ENCODE data around the gene SH3BP1.
"Not testable (repeated sequence)": the region's sequence is repeated elsewhere in the genome, so short reads cannot be mapped to it uniquely, and the experiment has no call there.

The SH3BP1 gene

GRCh38 chr22:37679670-37680069 is 40.2 kb downstream of the SH3BP1 start:
- no peak for DNase-seq (ENCODE audit: low read depth)

GRCh38 chr22:37680191-37680851 is 40.9 kb downstream of the SH3BP1 start:
- DNase-seq (ENCODE audit: low read depth): no peak

DNA sequence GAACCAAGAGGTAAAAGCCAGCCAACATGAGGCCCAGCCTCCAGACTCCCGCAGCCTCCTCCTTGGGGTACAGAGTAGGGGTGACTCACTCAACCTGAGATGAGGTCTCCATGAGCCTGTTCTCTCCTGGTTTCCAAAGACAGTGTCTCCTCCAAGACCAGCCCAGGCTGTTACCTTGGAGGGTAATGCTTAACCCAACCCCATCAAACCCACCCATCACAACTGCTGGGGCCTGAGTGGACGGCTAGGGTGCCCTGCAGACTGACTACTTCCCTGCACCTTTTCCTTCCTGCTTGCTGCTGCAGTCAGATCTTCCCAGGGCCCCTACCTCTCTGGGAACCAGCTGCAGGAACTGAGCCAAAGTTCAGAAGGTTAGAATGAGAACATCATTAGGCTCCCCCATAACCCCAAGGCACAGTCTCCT is 41.5 kb downstream of the SH3BP1 start:
- no peak for DNase-seq (ENCODE audit: low read depth)

DNA sequence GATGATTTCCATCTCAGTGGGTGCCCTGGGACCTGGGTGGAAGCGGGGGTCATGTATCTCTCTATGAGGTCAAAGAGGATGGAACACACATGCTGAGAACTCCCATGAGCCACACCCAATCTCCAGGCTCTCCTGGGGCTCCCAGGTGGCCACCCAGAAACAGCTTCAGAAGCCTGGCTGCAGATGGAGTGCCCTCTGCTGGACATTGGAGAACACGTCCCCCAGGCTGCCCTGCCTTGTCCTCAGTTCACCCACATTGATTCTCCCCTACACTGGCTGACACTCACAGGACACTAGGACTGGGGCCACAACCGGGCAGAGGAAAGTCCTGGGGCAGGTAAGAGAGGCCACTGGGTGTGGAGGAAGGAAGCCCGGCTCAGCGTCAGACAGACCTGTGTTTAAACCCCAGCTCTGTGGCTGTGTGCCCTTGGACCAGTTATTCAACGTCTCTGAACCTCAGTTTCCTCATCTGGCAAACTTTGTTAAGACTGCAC is 42.1 kb downstream of the SH3BP1 start:
- DNase-seq (ENCODE audit: low read depth): peak; percentile 69

GRCh38 chr22:37684803-37685615 is 45.5 kb downstream of the SH3BP1 start:
- DNase-seq (ENCODE audit: low read depth): no peak

GRCh38 chr22:37686002-37686982 is 46.8 kb downstream of the SH3BP1 start, which contains the start of gene NOL12:
Gene NOL12, plus strand, starts transcription at chr22:37686343. Its CDS starts 50 bp downstream, at chr22:37686393.
- DNase-seq (ENCODE audit: low read depth): peak; percentile 67

DNA sequence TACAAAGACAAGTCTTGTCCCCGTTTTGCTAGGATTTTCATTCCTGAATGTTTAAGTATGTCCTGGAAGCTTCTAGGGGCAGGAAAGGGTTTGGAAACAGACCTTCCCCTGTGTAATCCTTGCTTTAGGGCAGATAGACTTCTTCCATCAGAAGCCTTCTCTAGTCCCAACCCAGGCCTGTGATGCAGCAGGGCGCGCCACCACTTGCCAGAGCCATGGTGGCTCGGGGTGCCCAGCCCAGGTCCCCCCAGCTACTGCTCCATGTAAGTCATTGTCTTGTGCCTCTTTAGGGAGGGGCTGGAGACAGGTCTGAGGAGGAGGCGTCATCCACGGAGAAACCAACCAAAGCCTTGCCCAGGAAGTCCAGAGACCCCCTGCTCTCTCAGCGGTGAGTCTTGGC is 50.9 kb downstream of the SH3BP1 start:
- DNase-seq (ENCODE audit: low read depth): no peak

GRCh38 chr22:37690901-37691504 is 51.5 kb downstream of the SH3BP1 start:
- DNase-seq (ENCODE audit: low read depth): no peak

- DNase-seq (ENCODE audit: low read depth): no peak
Observed at GRCh38 chr22:37692627-37693285, 53.3 kb downstream of the SH3BP1 start.

- DNase-seq (ENCODE audit: low read depth): not testable (repeated sequence)
Observed at GRCh38 chr22:37694131-37694530, 54.7 kb downstream of the SH3BP1 start.

GRCh38 chr22:37696260-37696656 is 56.8 kb downstream of the SH3BP1 start:
- not testable (repeated sequence) for DNase-seq (ENCODE audit: low read depth)

GRCh38 chr22:37696657-37697537 is 57.4 kb downstream of the SH3BP1 start, which contains the start of gene TRIOBP:
Gene TRIOBP, plus strand, starts transcription at chr22:37697048. Its CDS starts 4,318 bp downstream, at chr22:37701366.
- DNase-seq (ENCODE audit: low read depth): peak; percentile 82

DNA sequence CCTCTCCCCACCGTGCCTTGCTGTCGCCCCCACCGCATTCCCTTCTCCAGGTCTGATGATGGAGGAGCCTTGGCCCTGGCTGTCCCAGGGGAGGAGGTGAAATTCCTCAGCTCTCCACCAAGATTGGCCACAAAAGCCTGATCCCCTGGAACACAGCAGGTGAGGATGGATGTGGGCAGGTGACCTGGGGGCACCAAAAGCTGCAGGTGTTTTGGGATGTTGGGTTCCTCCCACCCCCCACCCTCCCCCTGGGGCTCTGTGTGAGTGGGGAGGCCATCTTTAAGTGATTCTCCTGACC is 58.0 kb downstream of the SH3BP1 start:
- DNase-seq (ENCODE audit: low read depth): no peak

DNA sequence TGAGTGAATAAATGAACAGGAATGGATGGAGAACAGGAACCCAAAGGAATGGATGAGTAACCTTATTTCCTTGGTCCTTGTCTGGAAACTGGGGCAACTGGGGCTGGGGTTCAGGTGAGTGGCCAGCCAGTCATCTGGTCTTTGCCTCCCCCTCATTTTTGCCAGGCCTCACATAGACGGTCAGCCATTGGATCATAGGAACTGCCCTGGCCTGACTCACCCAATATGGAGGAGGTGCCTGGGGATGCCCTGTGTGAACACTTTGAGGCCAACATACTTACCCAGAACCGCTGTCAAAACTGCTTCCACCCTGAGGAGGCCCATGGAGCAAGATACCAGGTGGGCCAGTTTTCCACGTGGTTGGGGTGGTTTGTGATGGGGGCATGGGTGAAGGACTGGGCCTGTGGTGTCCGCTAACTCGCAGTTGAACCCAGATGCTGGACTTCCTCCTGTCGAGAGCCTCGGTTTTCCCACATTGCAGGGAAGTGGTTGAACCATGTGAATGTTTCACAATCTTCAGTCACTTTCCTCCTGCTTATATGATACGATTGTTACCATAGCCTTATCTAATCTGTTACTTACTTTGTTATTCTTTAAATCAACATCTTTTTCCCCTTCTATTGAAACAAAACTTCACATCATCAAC is 61.8 kb downstream of the SH3BP1 start:
- no peak for DNase-seq (ENCODE audit: low read depth)

- no peak for DNase-seq (ENCODE audit: low read depth)
Observed at GRCh38 chr22:37703906-37704305, 64.4 kb downstream of the SH3BP1 start.

DNA sequence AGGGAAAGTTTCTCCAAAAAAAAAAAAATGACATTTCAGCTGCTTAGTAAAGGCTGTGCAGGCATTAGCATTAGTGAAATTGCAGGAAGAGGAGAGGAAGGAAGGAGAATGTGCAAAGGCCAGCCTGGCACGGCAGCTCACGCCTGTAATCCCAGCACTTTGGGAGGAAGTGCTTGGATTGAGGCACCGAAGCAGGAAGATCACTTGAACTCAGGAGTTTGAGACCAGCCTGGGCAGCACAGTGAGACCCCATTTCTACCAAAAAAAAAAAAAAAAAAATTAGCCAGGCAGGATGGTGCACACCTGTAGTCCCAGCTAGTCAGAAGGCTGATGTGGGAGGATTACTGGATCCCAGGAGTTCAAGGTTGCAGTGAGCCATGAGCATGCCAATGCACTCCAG is 65.2 kb downstream of the SH3BP1 start:
- DNase-seq (ENCODE audit: low read depth): no peak

DNA sequence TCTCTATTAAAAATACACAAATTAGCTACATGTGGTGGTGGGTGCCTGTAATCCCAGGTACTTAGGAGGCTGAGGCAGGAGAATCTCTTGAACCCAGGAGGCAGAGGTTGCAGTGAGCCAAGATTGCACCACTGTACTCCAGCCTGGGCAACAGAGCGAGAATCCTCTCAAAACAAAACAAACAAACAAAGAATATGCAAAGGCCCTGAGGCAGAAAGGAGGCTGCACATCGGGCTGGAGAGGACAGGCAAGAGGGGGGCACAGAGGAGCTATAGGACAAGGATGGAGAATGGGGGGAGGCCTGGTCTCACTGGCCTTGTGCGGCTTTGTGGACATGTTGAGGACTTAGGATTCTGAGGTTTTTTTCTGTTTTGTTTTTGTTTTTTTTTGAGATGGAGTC is 65.7 kb downstream of the SH3BP1 start:
- no peak for DNase-seq (ENCODE audit: low read depth)
